OCI-LY7 (cell line): ENCODE data around the gene PPARGC1A. TPM values are rescaled to one million over a fixed set of nuclear protein-coding genes. Genes with fewer than 3 reads are reported as not detected.

ENCODE experiments used
- BruUV-seq: library from RNA; stranded (reverse); fragments of 400-500 nt; replicated peaks from 2 replicates; lab custom pipeline; 2021; lab: Mats Ljungman, UMichigan
- CTCF ChIA-PET: fragments of 300-600 bp; sonication (Branson Sonifier 250); formaldehyde crosslinking; loops from one replicate; lab custom pipeline; 2022; ENCODE audit warnings: antibody characterized with exemption; ENCODE audit not compliant: unreplicated experiment; lab: Charles Lee
- POLR2A ChIA-PET: fragments of 300-600 bp; sonication (Branson Sonifier 250); formaldehyde crosslinking; loops from one replicate; lab custom pipeline; 2022; ENCODE audit warnings: antibody characterized with exemption; lab: Charles Lee
- DNase-seq: peaks from one replicate; pipeline ENCODE4 v3.0.0-alpha.2; 2015; ENCODE audit warnings: low spot score
- H2AFZ ChIP-seq: fragments of 200-600 bp; sonication (generic), shearing (Covaris generic); 2 replicates; pipeline ENCODE4 v1.6.1; 2014; ENCODE audit warnings: mild to moderate bottlenecking, antibody characterized with exemption, low read length, moderate library complexity
- H3K27ac ChIP-seq: fragments of 200-600 bp; sonication (generic); 2 replicates; pipeline ENCODE4 v1.5.1; 2014; ENCODE audit warnings: mixed run types, low read depth, mild to moderate bottlenecking, moderate library complexity, low read length, inconsistent platforms; ENCODE audit not compliant: poor library complexity, severe bottlenecking
- H3K36me3 ChIP-seq: fragments of 200-600 bp; sonication (generic); 2 replicates; pipeline ENCODE4 v1.6.1; 2014; ENCODE audit warnings: mild to moderate bottlenecking, antibody characterized with exemption, low read length, moderate library complexity, mixed read lengths; ENCODE audit not compliant: insufficient read depth
- H3K4me1 ChIP-seq: fragments of 200-600 bp; sonication (generic); 2 replicates; pipeline ENCODE4 v1.5.1; 2014; ENCODE audit warnings: mild to moderate bottlenecking, low read length; ENCODE audit not compliant: insufficient read depth, poor library complexity, severe bottlenecking
- H3K4me2 ChIP-seq: fragments of 200-600 bp; sonication (generic); 2 replicates; pipeline ENCODE4 v1.6.1; 2014; ENCODE audit warnings: mild to moderate bottlenecking, low read length
- H3K4me3 ChIP-seq: fragments of 200-600 bp; sonication (generic); 2 replicates; pipeline ENCODE4 v1.5.1; 2014; ENCODE audit warnings: mild to moderate bottlenecking, low read depth, low read length; ENCODE audit not compliant: poor library complexity, severe bottlenecking
- H3K79me2 ChIP-seq: fragments of 200-600 bp; sonication (generic); 2 replicates; pipeline ENCODE4 v1.6.1; 2016; ENCODE audit warnings: low read depth, mild to moderate bottlenecking, low read length, moderate library complexity, mixed read lengths; ENCODE audit not compliant: insufficient read depth
- H3K9me2 ChIP-seq: fragments of 200-600 bp; sonication (generic); 2 replicates; pipeline ENCODE4 v1.6.1; 2016; ENCODE audit warnings: mild to moderate bottlenecking, low read length, mixed read lengths; ENCODE audit not compliant: insufficient read depth
- H3K9me3 ChIP-seq: fragments of 200-600 bp; sonication (generic); 2 replicates; pipeline ENCODE4 v1.6.1; 2014; ENCODE audit warnings: mild to moderate bottlenecking, mixed run types, low read length, mixed read lengths
- H4K20me1 ChIP-seq: fragments of 200-600 bp; sonication (generic); 2 replicates; pipeline ENCODE4 v1.6.1; 2014; ENCODE audit warnings: mild to moderate bottlenecking, antibody characterized with exemption, low read length, moderate library complexity, mixed read lengths; ENCODE audit not compliant: insufficient read depth
- EZH2phosphoT487 ChIP-seq: fragments of 200-600 bp; sonication (generic); IDR thresholded peaks from 2 replicates; pipeline ENCODE4 v1.6.1; 2018; ENCODE audit warnings: low read depth, borderline replicate concordance, mild to moderate bottlenecking, mixed run types, antibody characterized with exemption, low read length, moderate library complexity, mixed read lengths
- intact Hi-C: fragments of 100-400 bp; cut with micrococcal nuclease; formaldehyde crosslinking; loops from one replicate; pipeline ENCODE4 v1.10.0; 2022; ENCODE audit not compliant: unreplicated experiment
- total RNA-seq, 2 experiments: library from RNA; depleted of rRNA in 1 of 2; stranded (reverse); fragments of >200 nt in 1 of 2; shearing (Covaris generic) in 1 of 2; gene quantifications; 2 replicates each; pipeline ENCODE4 v1.2.3, GENCODE V29; 2014 to 2022
- TF ChIP-seq, protein P1 (sequence below): fragments of 200-600 bp; sonication (generic); conservative IDR thresholded peaks from 2 replicates; pipeline ENCODE4 v1.5.1; 2014; ENCODE audit warnings: mild to moderate bottlenecking, antibody characterized with exemption, low read length, moderate library complexity, mixed read lengths

The PPARGC1A gene
- total RNA-seq, 2 experiments from 2014 or later, result 0.40 TPM; not detected in 1

DNA sequence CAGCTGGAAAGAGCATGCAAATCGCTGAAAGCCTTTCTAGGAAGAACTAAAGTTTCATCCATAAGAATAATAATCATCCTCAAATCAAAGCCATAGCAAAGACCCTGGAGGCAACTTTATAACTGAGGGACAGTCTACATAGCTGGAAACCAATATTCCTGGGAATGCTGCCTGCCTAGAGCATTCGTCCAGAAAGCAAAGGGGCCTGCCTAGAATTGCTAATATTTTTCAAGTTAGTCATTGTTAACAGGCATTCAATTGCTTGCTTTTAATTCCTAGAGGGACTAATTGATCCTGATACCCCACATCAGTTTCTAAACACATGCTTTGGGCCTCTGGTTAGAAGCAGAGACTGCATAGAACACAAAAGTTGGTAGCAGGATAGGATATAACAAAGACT, 4.2 kb upstream of the PPARGC1A start:
- H3K27ac ChIP-seq, result no peak overlapping the region
- no peaks in the 10 kb centered on the region for H3K79me2 ChIP-seq
- no peaks in the 10 kb centered on the region for H3K9me2 ChIP-seq
- BruUV-seq, result no TSS peak
- H2AFZ ChIP-seq, result no peak overlapping the region
- H4K20me1 ChIP-seq, result no peaks in the 10 kb centered on the region
- no peak overlapping the region for H3K4me2 ChIP-seq
- CTCF ChIA-PET, result no interaction called here
- TF ChIP-seq, protein P1, sequence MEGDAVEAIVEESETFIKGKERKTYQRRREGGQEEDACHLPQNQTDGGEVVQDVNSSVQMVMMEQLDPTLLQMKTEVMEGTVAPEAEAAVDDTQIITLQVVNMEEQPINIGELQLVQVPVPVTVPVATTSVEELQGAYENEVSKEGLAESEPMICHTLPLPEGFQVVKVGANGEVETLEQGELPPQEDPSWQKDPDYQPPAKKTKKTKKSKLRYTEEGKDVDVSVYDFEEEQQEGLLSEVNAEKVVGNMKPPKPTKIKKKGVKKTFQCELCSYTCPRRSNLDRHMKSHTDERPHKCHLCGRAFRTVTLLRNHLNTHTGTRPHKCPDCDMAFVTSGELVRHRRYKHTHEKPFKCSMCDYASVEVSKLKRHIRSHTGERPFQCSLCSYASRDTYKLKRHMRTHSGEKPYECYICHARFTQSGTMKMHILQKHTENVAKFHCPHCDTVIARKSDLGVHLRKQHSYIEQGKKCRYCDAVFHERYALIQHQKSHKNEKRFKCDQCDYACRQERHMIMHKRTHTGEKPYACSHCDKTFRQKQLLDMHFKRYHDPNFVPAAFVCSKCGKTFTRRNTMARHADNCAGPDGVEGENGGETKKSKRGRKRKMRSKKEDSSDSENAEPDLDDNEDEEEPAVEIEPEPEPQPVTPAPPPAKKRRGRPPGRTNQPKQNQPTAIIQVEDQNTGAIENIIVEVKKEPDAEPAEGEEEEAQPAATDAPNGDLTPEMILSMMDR, result no peak
- no peak for TF ChIP-seq EZH2phosphoT487
- H3K4me1 ChIP-seq, result no peaks in the 10 kb centered on the region
- POLR2A ChIA-PET, result no interaction called here
- no peak for DNase-seq
- H3K9me3 ChIP-seq, result no peaks in the 10 kb centered on the region
- no peaks in the 10 kb centered on the region for H3K36me3 ChIP-seq
- intact Hi-C loops, result no loop called here
- no peak overlapping the region for H3K4me3 ChIP-seq

DNA sequence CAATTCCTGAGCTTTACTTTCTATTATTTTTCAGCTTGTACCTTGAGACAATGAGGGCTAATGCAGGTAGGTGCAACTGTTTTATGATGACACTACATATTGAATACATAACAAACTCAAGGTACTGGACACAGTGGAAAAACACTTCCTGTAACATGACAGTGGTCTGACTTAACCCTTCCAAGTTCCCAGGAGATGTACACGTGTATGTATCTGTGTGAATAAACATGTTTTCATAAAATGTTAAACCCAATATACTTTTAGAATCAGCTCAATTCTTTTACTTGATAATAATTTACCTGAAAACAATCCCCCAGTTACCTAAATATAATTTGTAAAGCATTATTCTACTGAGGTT, 1.2 kb upstream of the PPARGC1A start:
- no peak overlapping the region for H3K27ac ChIP-seq
- no peak overlapping the region for H3K4me2 ChIP-seq
- BruUV-seq, result no TSS peak
- H3K9me2 ChIP-seq, result no peaks in the 10 kb centered on the region
- no peaks in the 10 kb centered on the region for H3K4me1 ChIP-seq
- CTCF ChIA-PET, result no interaction called here
- no peaks in the 10 kb centered on the region for H3K9me3 ChIP-seq
- H4K20me1 ChIP-seq, result no peaks in the 10 kb centered on the region
- POLR2A ChIA-PET, result interaction anchor here (0.7 to 1.0 kb wide), 3 partner anchors 9 to 17 kb away, joined by 3 to 7 read pairs (median 7); no protein-coding TSS in a partner anchor
- H2AFZ ChIP-seq, result no peak overlapping the region
- H3K79me2 ChIP-seq, result no peaks in the 10 kb centered on the region
- no peaks in the 10 kb centered on the region for H3K36me3 ChIP-seq
- TF ChIP-seq, protein P1, result no peak
- no peak for TF ChIP-seq EZH2phosphoT487
- no peak overlapping the region for H3K4me3 ChIP-seq
- DNase-seq, result no peak
- intact Hi-C loops, result no loop called here

DNA sequence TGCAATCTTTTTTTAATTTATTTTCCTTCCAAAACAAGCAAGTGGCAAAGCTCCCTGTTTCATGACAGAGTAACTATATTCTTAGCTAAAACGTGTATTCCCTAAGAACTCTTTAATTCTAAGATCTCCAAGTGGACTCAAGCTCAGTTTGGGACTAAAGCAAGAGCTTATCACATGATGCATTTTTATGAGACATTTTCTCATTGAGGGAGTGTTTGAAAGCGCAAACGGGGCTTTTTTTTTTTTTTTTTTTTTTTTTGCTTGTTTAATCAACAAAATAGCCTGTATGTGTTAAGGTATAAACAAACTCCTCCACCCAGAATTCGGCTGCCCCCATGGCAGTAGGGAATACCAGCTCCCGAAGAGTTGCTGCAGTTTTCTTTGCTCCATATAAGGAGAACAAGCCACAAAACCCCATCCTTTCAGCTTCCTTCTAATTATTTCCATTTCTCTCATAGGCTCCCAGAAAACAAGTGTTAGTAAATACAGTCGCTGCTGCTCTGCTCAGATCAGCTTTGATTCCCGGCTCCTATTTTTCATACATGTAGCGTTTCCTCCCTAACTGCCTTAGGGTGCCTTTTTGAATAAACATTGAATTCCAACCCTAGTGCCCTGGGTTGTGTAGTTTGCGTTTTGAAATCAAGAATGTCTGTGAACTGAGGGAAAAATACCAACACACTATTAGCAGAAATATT, 669 bp upstream of the PPARGC1A start:
- Histone ChIP-seq H3K4me2 (no peak overlapping the region), H3K79me2 (no peaks in the 10 kb centered on the region), H3K4me3 (no peak overlapping the region), H3K4me1 (no peaks in the 10 kb centered on the region), H3K27ac (no peak overlapping the region), H3K9me2 (no peaks in the 10 kb centered on the region), H3K36me3 (no peaks in the 10 kb centered on the region), H2AFZ (no peak overlapping the region), H4K20me1 (no peaks in the 10 kb centered on the region), H3K9me3 (no peaks in the 10 kb centered on the region)
- no peak for DNase-seq
- TF ChIP-seq, protein P1, result no peak
- no peak for TF ChIP-seq EZH2phosphoT487
- no TSS peak for BruUV-seq
- POLR2A ChIA-PET, result interaction anchor here (0.6 to 1.4 kb wide), 11 partner anchors 9 to 2000 kb away, joined by 3 to 7 read pairs (median 3); no protein-coding TSS in a partner anchor
- intact Hi-C loops, result no loop called here
- CTCF ChIA-PET, result no interaction called here
